Dendritic cell treated with granulocyte-macrophage colony-stimulating factor and Interleukin-4, amounts not matched to agents 40 ng/mL and 50 ng/mL, for 4 days (primary cell): ENCODE measurements around the gene MGAT4B.
A peak's percentile ranks its signal among the peaks of the same experiment; 100 is the strongest.

Source experiments
- H3K27ac Mint-ChIP-seq: one replicate; pipeline ENCODE4 v1.8.0; 2022; ENCODE audit warnings: mild to moderate bottlenecking, mixed read lengths
- H3K27me3 Mint-ChIP-seq: one replicate; pipeline ENCODE4 v1.8.0; 2022; ENCODE audit warnings: mild to moderate bottlenecking, mixed read lengths
- H3K36me3 Mint-ChIP-seq: one replicate; pipeline ENCODE4 v1.8.0; 2022; ENCODE audit warnings: low read depth, mixed read lengths
- H3K4me1 Mint-ChIP-seq: one replicate; pipeline ENCODE4 v1.8.0; 2022; ENCODE audit warnings: low read depth, mixed read lengths
- H3K4me3 Mint-ChIP-seq: one replicate; pipeline ENCODE4 v1.8.0; 2022; ENCODE audit warnings: mild to moderate bottlenecking, moderate library complexity, mixed read lengths
- H3K9me3 Mint-ChIP-seq: one replicate; pipeline ENCODE4 v1.8.0; 2022; ENCODE audit warnings: mixed read lengths
- intact Hi-C: fragments of 100-400 bp; cut with micrococcal nuclease; formaldehyde crosslinking; loops from one replicate; pipeline ENCODE4 v1.15.0; 2022

The MGAT4B gene

DNA sequence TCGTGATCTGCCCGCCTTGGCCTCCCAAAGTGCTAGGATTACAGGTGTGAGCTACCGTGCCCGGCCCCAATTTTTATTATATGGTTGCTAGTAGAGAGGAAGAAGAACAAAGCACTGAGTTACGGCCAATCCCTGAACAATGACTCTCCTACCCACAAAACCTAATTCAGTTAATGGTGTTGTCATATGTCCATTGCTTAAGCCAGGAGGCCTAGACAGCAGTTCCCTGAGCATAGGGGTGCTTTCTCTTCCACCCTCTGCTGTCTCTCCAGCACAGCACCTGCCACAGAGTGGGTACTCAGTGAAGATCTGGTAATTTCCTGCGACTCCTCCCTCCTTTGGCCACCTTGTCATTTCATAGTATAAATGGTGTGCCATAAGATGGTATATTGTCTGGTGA, 34.3 kb downstream of the MGAT4B start:
- H3K4me3 Mint-ChIP-seq: no peak overlapping the region
- peaks cover 83% of the 10 kb centered on the region for H3K36me3 Mint-ChIP-seq
- no peaks in the 10 kb centered on the region for H3K9me3 Mint-ChIP-seq
- peak overlapping the region; percentile 55 for H3K27ac Mint-ChIP-seq
- intact Hi-C loops: no loop called here
- H3K4me1 Mint-ChIP-seq: peaks cover 98% of the 10 kb centered on the region
- H3K27me3 Mint-ChIP-seq: no peaks in the 10 kb centered on the region

DNA sequence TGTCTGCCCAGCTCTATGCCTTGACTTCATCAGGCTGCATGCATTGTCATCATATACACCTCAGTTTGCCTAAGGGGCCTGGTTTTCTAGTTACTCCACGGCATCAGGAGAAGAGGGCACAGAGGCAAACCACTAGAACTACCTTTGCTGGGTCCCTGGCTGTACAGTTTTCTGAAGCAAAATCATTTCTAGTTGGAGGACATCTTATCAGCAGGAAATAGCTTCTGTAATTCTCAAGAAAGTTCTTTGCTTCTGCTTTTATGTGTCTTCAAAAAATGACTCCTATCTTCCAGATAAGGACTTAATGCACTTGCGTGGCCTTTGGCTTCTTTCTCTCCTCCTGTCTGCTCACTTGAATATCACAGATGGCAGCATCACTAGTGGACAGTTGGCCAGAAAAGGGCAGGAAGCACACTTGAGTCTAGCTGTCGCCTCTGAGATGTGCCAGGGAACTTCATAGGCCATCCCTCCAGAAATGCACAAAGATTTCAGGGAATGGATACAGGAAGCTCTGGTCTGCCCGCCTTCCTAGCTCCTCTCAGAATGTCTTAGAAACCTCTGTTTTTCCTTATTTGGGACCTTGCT, 35.3 kb downstream of the MGAT4B start:
- Mint-ChIP-seq H3K27ac (peak overlapping the region; percentile 55), H3K9me3 (no peaks in the 10 kb centered on the region), H3K4me3 (no peak overlapping the region), H3K36me3 (peaks cover 89% of the 10 kb centered on the region), H3K4me1 (peaks cover 99% of the 10 kb centered on the region), H3K27me3 (no peaks in the 10 kb centered on the region)
- intact Hi-C loops: no loop called here

DNA sequence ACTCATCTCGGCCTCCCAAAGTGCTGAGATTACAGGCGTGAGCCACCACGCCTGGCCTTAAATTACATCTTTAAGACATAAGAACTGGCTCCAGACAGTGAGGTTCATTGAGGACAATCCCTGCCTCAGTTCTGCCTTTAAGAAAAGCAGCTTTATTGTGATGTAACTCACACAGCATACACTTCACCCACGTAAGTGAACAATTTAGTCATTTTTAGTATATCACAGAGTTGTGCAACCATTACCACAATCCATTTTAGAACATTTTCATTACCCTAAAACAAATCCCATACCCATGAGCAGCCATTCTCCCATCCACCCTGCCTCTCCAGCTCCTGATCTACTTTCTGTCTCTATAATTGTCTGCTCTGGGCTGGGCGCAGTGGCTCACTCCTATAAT, 36.9 kb downstream of the MGAT4B start:
- Mint-ChIP-seq H3K9me3 (no peaks in the 10 kb centered on the region), H3K27me3 (no peaks in the 10 kb centered on the region), H3K4me1 (peaks cover 99% of the 10 kb centered on the region), H3K36me3 (peaks cover 92% of the 10 kb centered on the region), H3K4me3 (no peak overlapping the region), H3K27ac (peak overlapping the region; percentile 45)
- intact Hi-C loops: no loop called here

DNA sequence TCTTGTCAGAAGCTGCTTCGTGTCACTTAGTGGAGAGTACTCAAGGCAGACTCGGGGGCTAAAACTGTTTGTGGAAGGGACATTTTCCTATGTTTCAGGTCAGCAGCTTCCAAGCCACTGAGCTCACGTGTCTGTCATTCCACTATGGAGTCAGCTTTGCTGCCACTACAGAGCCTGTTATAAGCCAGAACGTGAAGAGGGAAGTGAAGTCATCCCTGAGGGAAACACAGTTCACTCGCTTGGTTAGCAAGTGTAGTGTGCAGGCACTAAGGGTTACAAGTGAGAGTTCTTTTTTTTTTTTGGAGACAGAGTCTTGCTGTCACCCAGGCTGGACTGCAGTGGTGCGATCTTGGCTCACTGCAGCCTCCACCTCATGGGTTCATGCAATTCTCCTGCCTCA, 37.4 kb downstream of the MGAT4B start:
- intact Hi-C loops: no loop called here
- H3K9me3 Mint-ChIP-seq: no peaks in the 10 kb centered on the region
- peaks cover 99% of the 10 kb centered on the region for H3K4me1 Mint-ChIP-seq
- no peaks in the 10 kb centered on the region for H3K27me3 Mint-ChIP-seq
- peak overlapping the region; percentile 45 for H3K27ac Mint-ChIP-seq
- H3K36me3 Mint-ChIP-seq: peaks cover 87% of the 10 kb centered on the region
- no peak overlapping the region for H3K4me3 Mint-ChIP-seq

DNA sequence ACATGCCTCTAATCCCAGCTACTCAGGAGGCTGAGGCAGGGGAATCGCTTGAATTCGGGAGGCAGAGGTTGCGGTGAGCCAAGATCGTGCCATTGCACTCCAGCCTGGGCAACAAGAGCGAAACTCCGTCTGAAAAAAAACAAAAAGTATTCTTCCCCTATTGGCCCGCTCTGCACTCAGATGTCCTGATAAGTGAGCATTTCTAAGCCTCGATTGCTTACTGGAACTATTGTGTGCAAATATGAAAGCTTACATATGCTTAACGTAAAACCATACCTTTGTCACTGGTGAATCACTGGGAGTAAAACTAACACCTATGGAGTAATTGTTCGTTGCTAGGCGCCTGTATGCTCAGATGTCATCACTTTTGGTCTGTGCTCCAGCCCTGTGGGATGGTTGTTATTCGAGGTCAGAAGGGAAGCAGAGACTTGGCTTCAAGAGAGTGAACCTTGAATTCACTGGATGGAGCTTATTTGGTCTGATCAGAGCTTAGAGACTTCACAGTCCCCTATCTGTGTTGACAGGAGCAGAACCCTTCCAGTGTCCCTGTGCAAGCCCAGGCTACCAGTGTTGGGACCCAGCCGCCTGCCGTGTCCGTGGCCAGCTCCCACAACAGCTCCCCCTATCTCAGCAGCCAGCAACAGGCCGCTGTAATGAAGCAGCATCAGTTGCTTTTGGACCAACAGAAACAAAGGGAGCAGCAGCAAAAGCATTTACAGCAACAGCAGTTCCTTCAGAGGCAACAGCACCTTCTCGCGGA, 38.2 kb downstream of the MGAT4B start:
- H3K4me3 Mint-ChIP-seq: no peak overlapping the region
- peaks cover 79% of the 10 kb centered on the region for H3K36me3 Mint-ChIP-seq
- H3K27ac Mint-ChIP-seq: peak overlapping the region; percentile 45
- no peaks in the 10 kb centered on the region for H3K27me3 Mint-ChIP-seq
- peaks cover 99% of the 10 kb centered on the region for H3K4me1 Mint-ChIP-seq
- no peaks in the 10 kb centered on the region for H3K9me3 Mint-ChIP-seq
- intact Hi-C loops: no loop called here

DNA sequence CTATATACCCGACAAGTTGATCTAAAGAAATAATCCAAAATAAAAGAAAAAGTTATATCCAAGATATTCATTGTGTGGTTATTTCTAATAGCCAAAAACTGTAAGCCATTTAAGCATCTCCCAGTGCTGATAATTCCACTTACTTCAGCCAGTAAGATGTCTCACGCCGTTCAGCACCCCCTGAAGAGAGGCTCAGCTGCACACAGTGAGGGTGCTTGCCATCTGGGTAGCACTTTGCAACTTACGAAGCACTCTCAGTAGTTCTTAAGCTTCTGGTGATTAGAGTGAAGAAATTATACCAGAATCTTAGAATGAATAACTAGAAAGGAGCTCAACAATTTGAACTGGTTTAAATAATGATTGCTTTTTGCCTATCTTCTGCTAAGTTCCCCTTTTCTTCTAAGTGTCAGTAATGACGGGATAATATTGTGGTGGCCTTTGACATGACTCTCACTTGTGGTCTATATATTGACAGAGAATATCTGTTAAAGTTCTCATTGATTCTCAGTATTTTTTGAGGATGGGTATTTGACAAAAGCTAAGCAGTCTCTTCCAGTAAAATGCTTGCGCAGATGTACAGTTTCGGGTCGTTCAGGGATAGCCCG, 39.1 kb downstream of the MGAT4B start:
- Mint-ChIP-seq H3K4me1 (peaks cover 98% of the 10 kb centered on the region), H3K4me3 (no peak overlapping the region), H3K9me3 (no peaks in the 10 kb centered on the region), H3K27me3 (no peaks in the 10 kb centered on the region), H3K27ac (no peak overlapping the region), H3K36me3 (peaks cover 70% of the 10 kb centered on the region)
- intact Hi-C loops: no loop called here

DNA sequence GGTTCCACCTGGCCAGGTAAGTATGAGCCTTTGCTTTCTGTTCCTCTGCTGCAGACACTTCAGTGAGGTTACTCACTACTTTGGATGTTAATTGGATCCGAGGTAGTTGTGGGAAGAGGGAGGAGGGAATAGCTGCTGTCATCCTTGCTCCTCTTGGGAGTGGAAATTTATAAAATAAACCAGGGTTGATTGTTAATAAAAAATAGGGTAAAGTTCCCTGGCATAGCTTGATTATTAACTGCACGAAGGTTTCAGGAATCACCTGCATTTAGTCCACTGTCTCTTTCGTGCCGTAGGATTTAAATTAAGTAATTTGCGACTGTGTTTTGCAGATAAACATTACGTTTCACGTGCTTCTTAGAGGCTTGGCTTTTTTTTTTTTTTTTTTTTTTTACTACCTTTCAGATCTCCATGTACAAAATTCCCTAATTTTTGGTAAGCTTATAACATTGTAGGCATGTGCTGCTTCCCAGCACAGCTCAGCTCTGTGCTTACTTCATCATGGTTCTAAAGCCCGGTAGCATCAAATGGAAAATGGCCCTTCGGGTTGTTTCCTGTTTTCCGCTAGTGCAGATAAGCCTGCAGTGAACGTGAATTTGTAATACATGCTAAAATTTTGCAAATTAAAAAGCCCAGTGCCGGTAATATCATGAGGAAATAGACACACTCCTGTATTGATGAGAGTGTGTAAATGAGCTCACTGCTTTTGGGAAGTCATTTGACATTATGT, 39.8 kb downstream of the MGAT4B start:
- Mint-ChIP-seq H3K9me3 (no peaks in the 10 kb centered on the region), H3K4me3 (no peak overlapping the region), H3K27ac (peak overlapping the region; percentile 79), H3K4me1 (peaks cover 98% of the 10 kb centered on the region), H3K36me3 (peaks cover 63% of the 10 kb centered on the region), H3K27me3 (no peaks in the 10 kb centered on the region)
- intact Hi-C loops: no loop called here

DNA sequence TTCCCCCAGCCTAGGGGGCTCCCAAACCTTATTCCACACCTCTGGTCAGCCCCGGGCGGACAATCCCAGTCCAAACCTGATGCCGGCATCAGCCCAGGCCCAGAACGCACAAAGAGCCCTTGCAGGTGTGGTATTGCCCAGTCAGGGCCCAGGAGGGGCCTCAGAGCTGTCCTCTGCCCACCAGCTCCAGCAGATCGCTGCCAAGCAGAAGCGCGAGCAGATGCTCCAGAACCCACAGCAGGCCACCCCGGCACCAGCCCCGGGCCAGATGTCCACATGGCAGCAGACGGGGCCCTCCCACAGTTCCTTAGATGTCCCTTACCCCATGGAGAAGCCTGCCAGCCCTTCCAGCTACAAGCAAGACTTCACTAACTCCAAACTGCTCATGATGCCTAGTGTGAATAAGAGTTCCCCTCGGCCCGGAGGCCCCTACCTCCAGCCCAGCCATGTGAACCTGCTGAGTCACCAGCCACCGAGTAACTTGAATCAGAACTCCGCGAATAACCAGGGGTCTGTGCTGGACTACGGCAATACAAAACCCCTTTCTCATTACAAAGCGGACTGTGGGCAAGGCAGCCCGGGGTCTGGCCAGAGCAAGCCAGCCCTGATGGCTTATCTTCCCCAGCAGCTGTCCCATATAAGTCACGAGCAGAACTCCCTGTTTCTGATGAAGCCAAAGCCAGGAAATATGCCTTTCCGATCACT, 40.5 kb downstream of the MGAT4B start:
- peak overlapping the region; percentile 79 for H3K27ac Mint-ChIP-seq
- peak overlapping the region; percentile 49 for H3K4me3 Mint-ChIP-seq
- H3K9me3 Mint-ChIP-seq: no peaks in the 10 kb centered on the region
- peaks cover 56% of the 10 kb centered on the region for H3K36me3 Mint-ChIP-seq
- H3K27me3 Mint-ChIP-seq: no peaks in the 10 kb centered on the region
- peaks cover 95% of the 10 kb centered on the region for H3K4me1 Mint-ChIP-seq
- intact Hi-C loops: no loop called here

DNA sequence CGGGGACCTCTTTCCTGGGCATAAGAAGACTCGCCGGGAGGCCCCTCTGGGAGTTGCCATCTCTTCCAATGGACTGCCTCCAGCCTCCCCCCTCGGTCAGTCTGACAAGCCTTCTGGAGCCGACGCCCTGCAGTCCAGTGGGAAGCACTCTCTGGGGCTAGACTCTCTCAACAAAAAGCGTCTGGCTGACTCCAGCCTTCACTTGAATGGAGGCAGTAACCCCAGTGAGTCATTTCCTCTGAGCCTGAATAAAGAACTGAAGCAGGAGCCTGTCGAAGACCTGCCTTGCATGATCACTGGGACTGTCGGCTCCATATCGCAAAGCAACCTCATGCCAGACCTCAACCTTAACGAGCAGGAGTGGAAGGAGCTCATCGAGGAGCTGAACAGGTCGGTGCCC, 41.3 kb downstream of the MGAT4B start:
- H3K36me3 Mint-ChIP-seq: peaks cover 48% of the 10 kb centered on the region
- H3K27me3 Mint-ChIP-seq: no peaks in the 10 kb centered on the region
- H3K27ac Mint-ChIP-seq: peak overlapping the region; percentile 79
- intact Hi-C loops: no loop called here
- peak overlapping the region; percentile 1 for H3K4me3 Mint-ChIP-seq
- peaks cover 92% of the 10 kb centered on the region for H3K4me1 Mint-ChIP-seq
- H3K9me3 Mint-ChIP-seq: no peaks in the 10 kb centered on the region

DNA sequence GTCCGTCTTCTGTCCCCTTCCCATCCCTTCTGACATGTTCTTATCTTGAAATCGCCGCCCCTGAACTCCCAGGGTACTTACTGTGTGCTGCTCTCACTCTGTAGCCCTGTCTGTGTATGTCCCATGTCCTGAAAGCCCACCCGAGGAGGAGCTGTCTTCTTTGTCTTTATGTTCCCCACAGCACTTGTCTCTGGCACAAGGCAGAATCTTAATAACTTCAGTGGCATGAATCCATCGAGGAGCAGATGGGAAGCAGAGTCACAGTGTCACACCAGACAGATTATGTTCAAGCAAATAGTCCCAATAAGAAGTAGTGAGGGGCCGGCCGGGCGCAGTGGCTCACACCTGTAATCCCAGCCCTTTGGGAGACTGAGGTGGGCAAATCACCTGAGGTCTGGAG, 42.6 kb downstream of the MGAT4B start:
- Mint-ChIP-seq H3K27ac (peak overlapping the region; percentile 79), H3K9me3 (no peaks in the 10 kb centered on the region), H3K4me1 (peaks cover 92% of the 10 kb centered on the region), H3K36me3 (peaks cover 35% of the 10 kb centered on the region), H3K27me3 (no peaks in the 10 kb centered on the region), H3K4me3 (no peak overlapping the region)
- intact Hi-C loops: loop anchor here (5.0 kb wide), 1 partner anchor 33 kb away; no protein-coding TSS in a partner anchor

DNA sequence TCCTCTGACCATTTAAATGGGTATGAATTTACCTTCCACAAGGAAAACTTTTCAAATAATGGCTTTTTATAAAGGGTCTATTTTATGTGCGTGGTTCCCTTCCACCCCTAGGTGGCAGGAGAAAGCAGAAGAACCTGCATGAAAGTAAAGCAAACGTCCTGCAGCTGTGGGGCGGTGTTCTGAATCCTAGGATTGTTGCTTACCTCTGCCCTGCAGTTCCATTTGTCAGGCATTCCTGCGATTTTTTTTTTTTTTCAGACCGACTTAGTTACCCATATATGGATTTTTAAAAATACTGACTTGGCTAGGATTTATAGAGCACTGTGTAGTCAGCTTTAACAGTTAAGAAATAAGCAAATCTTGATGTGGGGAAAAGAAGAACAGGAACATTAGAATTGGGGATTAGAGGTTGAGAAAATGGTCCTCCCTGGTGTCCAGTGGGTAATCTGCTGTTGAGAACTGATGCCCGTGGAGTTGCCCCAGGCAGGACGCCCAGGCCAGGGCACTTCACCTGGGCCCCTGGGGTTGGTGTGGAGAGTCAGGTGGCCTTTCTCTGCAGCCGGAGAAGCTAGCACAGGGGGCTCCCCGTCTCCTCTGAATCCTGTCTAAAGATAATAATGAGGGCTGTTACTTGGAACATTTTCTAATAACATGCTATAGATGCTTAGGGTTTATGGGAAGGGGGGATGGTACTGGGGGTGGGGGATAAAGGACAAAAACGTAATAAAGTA, 43.3 kb downstream of the MGAT4B start:
- H3K36me3 Mint-ChIP-seq: peaks cover 28% of the 10 kb centered on the region
- intact Hi-C loops: loop anchor here (2.0 to 5.0 kb wide), 2 partner anchors 13 to 34 kb away; no protein-coding TSS in a partner anchor
- no peaks in the 10 kb centered on the region for H3K27me3 Mint-ChIP-seq
- peaks cover 90% of the 10 kb centered on the region for H3K4me1 Mint-ChIP-seq
- no peak overlapping the region for H3K27ac Mint-ChIP-seq
- H3K9me3 Mint-ChIP-seq: no peaks in the 10 kb centered on the region
- H3K4me3 Mint-ChIP-seq: no peak overlapping the region

DNA sequence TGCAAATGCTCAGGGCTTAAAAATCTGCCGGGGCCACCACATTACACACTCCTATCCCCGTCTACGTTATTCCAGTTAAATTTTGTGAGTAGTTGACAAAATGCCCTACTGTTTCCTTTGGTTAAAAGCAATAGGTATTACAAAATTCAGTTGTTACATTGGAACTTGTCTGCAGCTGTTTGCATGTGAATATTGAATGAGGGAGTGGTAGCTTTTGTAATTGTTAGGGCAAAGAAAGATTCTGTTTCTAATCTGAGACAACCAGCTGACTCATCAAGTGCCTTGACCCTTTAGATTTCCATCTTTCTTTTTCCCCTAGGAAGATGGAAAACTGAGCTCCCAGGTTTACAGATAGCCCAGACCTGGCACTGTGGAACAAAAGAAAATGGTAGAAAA, 43.9 kb downstream of the MGAT4B start:
- H3K4me3 Mint-ChIP-seq: no peak overlapping the region

More for the DNA sequence above, 43.9 kb downstream of the MGAT4B start:
- intact Hi-C loops: loop anchor here (2.0 to 5.0 kb wide), 2 partner anchors 14 to 35 kb away; no protein-coding TSS in a partner anchor
- H3K9me3 Mint-ChIP-seq: no peaks in the 10 kb centered on the region
- H3K36me3 Mint-ChIP-seq: peaks cover 22% of the 10 kb centered on the region
- H3K27ac Mint-ChIP-seq: no peak overlapping the region
- H3K27me3 Mint-ChIP-seq: no peaks in the 10 kb centered on the region
- H3K4me1 Mint-ChIP-seq: peaks cover 85% of the 10 kb centered on the region
